Stimulated activated CD8-positive, alpha-beta memory T cell treated with anti-CD3 and anti-CD28 coated beads, Interleukin-7, amount 100 ng/mL, for 48 hours (primary cell): ENCODE data around the gene DLX5.

ENCODE experiments used
- DNase-seq, 2 donors: peaks; one replicate each; pipeline ENCODE4 v3.0.0-alpha.2; 2020; ENCODE audit warnings: low read depth in 1 of 2; ENCODE audit errors: extremely low read depth in 1 of 2

DLX5 gene

GRCh38 chr7:96992192-96993005, 32.2 kb downstream of the DLX5 start:
- no peak for DNase-seq

- DNase-seq, result no peak
These were observed 33.0 kb downstream of the DLX5 start for GRCh38 chr7:96991546-96992191.

GRCh38 chr7:96989859-96990317, 34.7 kb downstream of the DLX5 start:
- no peak for DNase-seq

GRCh38 chr7:96989241-96989858, 35.3 kb downstream of the DLX5 start:
- no peak for DNase-seq

- no peak for DNase-seq
These were observed 36.9 kb downstream of the DLX5 start for GRCh38 chr7:96987719-96988118.

- DNase-seq, result no peak
These were observed 37.7 kb downstream of the DLX5 start for GRCh38 chr7:96986901-96987300.

- no peak for DNase-seq
These were observed 38.6 kb downstream of the DLX5 start for GRCh38 chr7:96985992-96986391.

GRCh38 chr7:96982586-96982985, 42.0 kb downstream of the DLX5 start:
- DNase-seq, result no peak

- no peak for DNase-seq
These were observed 44.9 kb downstream of the DLX5 start for GRCh38 chr7:96979551-96980276.

- DNase-seq, result no peak
These were observed 47.2 kb downstream of the DLX5 start for GRCh38 chr7:96977445-96977844.

- DNase-seq, result no peak
These were observed 48.5 kb downstream of the DLX5 start for GRCh38 chr7:96976106-96976505.

GRCh38 chr7:96973986-96974385, 50.6 kb downstream of the DLX5 start:
- no peak for DNase-seq

GRCh38 chr7:96970739-96971138, 53.9 kb downstream of the DLX5 start:
- no peak for DNase-seq
